ENCODE results near the gene GLIPR2.

DNA sequence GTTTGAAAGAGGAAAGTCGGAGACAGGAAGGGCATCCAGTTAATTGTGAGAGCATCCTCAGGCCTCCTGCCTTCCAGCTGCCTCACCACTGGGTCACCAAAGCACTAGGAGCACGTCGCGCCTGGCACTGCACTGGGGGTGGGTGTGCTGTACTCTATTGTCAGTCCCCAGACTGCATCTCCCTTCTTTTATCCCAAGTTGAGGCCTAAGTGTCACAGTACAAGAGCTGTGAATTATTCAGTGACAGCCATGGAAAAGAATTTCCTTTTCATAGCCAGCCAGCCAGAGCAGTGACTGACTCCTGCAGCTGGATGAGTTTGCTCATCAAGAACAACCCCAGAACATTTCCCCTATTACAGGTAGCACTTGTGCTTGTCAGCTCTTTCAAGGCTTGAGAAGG lies 70.5 kb downstream of the GLIPR2 start:
- TF ChIP-seq, protein P1, sequence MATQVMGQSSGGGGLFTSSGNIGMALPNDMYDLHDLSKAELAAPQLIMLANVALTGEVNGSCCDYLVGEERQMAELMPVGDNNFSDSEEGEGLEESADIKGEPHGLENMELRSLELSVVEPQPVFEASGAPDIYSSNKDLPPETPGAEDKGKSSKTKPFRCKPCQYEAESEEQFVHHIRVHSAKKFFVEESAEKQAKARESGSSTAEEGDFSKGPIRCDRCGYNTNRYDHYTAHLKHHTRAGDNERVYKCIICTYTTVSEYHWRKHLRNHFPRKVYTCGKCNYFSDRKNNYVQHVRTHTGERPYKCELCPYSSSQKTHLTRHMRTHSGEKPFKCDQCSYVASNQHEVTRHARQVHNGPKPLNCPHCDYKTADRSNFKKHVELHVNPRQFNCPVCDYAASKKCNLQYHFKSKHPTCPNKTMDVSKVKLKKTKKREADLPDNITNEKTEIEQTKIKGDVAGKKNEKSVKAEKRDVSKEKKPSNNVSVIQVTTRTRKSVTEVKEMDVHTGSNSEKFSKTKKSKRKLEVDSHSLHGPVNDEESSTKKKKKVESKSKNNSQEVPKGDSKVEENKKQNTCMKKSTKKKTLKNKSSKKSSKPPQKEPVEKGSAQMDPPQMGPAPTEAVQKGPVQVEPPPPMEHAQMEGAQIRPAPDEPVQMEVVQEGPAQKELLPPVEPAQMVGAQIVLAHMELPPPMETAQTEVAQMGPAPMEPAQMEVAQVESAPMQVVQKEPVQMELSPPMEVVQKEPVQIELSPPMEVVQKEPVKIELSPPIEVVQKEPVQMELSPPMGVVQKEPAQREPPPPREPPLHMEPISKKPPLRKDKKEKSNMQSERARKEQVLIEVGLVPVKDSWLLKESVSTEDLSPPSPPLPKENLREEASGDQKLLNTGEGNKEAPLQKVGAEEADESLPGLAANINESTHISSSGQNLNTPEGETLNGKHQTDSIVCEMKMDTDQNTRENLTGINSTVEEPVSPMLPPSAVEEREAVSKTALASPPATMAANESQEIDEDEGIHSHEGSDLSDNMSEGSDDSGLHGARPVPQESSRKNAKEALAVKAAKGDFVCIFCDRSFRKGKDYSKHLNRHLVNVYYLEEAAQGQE (IDR thresholded peaks at IDR 0.05; ENCODE audit: borderline replicate concordance), result no peak
- TF ChIP-seq TAF1 (IDR thresholded peaks at IDR 0.05; ENCODE audit: low read depth), result no peak
- no peak for TF ChIP-seq EP300 (conservative IDR thresholded peaks at IDR 0.05; ENCODE audit: poor library complexity, severe bottlenecking)
- TF ChIP-seq, protein P2, sequence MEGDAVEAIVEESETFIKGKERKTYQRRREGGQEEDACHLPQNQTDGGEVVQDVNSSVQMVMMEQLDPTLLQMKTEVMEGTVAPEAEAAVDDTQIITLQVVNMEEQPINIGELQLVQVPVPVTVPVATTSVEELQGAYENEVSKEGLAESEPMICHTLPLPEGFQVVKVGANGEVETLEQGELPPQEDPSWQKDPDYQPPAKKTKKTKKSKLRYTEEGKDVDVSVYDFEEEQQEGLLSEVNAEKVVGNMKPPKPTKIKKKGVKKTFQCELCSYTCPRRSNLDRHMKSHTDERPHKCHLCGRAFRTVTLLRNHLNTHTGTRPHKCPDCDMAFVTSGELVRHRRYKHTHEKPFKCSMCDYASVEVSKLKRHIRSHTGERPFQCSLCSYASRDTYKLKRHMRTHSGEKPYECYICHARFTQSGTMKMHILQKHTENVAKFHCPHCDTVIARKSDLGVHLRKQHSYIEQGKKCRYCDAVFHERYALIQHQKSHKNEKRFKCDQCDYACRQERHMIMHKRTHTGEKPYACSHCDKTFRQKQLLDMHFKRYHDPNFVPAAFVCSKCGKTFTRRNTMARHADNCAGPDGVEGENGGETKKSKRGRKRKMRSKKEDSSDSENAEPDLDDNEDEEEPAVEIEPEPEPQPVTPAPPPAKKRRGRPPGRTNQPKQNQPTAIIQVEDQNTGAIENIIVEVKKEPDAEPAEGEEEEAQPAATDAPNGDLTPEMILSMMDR (IDR thresholded peaks at IDR 0.05; ENCODE audit: poor library complexity, severe bottlenecking), result no peak
- no peak for TF ChIP-seq POLR2AphosphoS5 (IDR thresholded peaks at IDR 0.05)

Measured in neural cell (in vitro differentiated cells).